C4-2B (cell line): ENCODE data around the gene SORBS2.

Source experiments
- ZFX ChIP-seq: fragments of 450-650 bp; IDR thresholded peaks from 2 replicates; pipeline ENCODE4 v1.6.1; 2017
- TF ChIP-seq, protein P1 (sequence below): fragments of 450-650 bp; conservative IDR thresholded peaks from 2 replicates; pipeline ENCODE4 v1.5.1; 2017; ENCODE audit warnings: mild to moderate bottlenecking

- TF ChIP-seq, protein P1, sequence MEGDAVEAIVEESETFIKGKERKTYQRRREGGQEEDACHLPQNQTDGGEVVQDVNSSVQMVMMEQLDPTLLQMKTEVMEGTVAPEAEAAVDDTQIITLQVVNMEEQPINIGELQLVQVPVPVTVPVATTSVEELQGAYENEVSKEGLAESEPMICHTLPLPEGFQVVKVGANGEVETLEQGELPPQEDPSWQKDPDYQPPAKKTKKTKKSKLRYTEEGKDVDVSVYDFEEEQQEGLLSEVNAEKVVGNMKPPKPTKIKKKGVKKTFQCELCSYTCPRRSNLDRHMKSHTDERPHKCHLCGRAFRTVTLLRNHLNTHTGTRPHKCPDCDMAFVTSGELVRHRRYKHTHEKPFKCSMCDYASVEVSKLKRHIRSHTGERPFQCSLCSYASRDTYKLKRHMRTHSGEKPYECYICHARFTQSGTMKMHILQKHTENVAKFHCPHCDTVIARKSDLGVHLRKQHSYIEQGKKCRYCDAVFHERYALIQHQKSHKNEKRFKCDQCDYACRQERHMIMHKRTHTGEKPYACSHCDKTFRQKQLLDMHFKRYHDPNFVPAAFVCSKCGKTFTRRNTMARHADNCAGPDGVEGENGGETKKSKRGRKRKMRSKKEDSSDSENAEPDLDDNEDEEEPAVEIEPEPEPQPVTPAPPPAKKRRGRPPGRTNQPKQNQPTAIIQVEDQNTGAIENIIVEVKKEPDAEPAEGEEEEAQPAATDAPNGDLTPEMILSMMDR = no peak
- TF ChIP-seq ZFX = no peak
These were observed 156.9 kb downstream of the SORBS2 start for GRCh38 chr4:185654965-185655554.
